Left ventricle myocardium inferior (tissue), 1 donor: ENCODE data around the gene HES2. TPM values are rescaled to one million over a fixed set of nuclear protein-coding genes. Genes with fewer than 3 reads are reported as not detected.
"Not testable (repeated sequence)": the region's sequence is repeated elsewhere in the genome, so short reads cannot be mapped to it uniquely, and the experiment has no call there.

Experiments
- DNase-seq: peaks from one replicate; pipeline ENCODE4 v3.0.0-alpha.2; 2020
- H3K27ac ChIP-seq: fragments of 200-600 bp; replicated peaks from 2 replicates; pipeline ENCODE4 v1.8.0; 2021
- H3K27me3 ChIP-seq: fragments of 200-600 bp; 2 replicates; pipeline ENCODE4 v1.8.0; 2021; ENCODE audit warnings: low read depth
- H3K36me3 ChIP-seq: fragments of 200-600 bp; 2 replicates; pipeline ENCODE4 v1.8.0; 2021
- H3K4me1 ChIP-seq: fragments of 200-600 bp; 2 replicates; pipeline ENCODE4 v1.8.0; 2021
- H3K4me3 ChIP-seq: fragments of 200-600 bp; 2 replicates; pipeline ENCODE4 v1.8.0; 2021; ENCODE audit warnings: mild to moderate bottlenecking, moderate library complexity
- H3K9me3 ChIP-seq: fragments of 200-600 bp; replicated peaks from 2 replicates; pipeline ENCODE4 v1.8.0; 2021
- CTCF ChIP-seq: fragments of 200-600 bp; IDR thresholded peaks from 2 replicates; pipeline ENCODE4 v1.8.0; 2021; ENCODE audit warnings: antibody characterized with exemption, mild to moderate bottlenecking, borderline replicate concordance
- intact Hi-C: fragments of 100-400 bp; cut with micrococcal nuclease; formaldehyde crosslinking; loops from one replicate; pipeline ENCODE4 v1.11.0; 2022
- microRNA-seq: library from miRNA; unstranded; fragments of <30 nt; microRNA quantifications from one replicate; pipeline ENCODE4 v1.2.0, GENCODE V29; 2020
- total RNA-seq: library from RNA; stranded (reverse); fragmentation: NEBNext Ultra II Directional; extraction: Animal tissue kit (Norgen Biotek cat#: 25700); gene quantifications from one replicate; pipeline ENCODE4 v1.2.1, GENCODE V29; 2021
- donor health status: DM: no; HTN: yes; CAD: no; lungs with severe emphysema.

HES2 gene
- total RNA-seq, 1 donor from 2014 or later = not detected

- intact Hi-C loops = no loop called here
- Histone ChIP-seq H3K27me3 (no peaks in the 10 kb centered on the region), H3K4me1 (peaks cover 22% of the 10 kb centered on the region), H3K27ac (no peak overlapping the region), H3K9me3 (no peaks in the 10 kb centered on the region), H3K36me3 (no peaks in the 10 kb centered on the region), H3K4me3 (no peak overlapping the region)
- no peak for TF ChIP-seq CTCF
- DNase-seq = no peak
These were observed 54.7 kb downstream of the HES2 start for GRCh38 chr1:6365047-6365446.

- DNase-seq = peak; percentile 58
- H3K9me3 ChIP-seq, H3K36me3 ChIP-seq, H3K27ac ChIP-seq, intact Hi-C loops, H3K27me3 ChIP-seq, H3K4me3 ChIP-seq: not testable (repeated sequence)
- peak; percentile 83 for TF ChIP-seq CTCF
- peaks cover 40% of the 10 kb centered on the region for H3K4me1 ChIP-seq
These were observed 56.4 kb downstream of the HES2 start for GRCh38 chr1:6363085-6363884.

Small RNA genes within 50 kb of the gene (microRNA-seq; reads per million reads assigned to microRNA genes)
- gene MIR4252 = not detected

Other genes with a start within 250 kb of the HES2 start
- gene CHD5, start 239.6 kb downstream of the HES2 start, total RNA-seq = 0.19 TPM
- 250 TPM for gene RPL22, start 220.3 kb downstream of the HES2 start, total RNA-seq
- 83.3 TPM for gene RNF207, start 213.8 kb downstream of the HES2 start, total RNA-seq
- gene ICMT, start 184.0 kb downstream of the HES2 start, total RNA-seq = 70.3 TPM
- not detected for gene HES3, start 175.7 kb downstream of the HES2 start, total RNA-seq
- 4.8 TPM for gene GPR153, start 158.8 kb downstream of the HES2 start, total RNA-seq
- gene ACOT7, start 26.2 kb downstream of the HES2 start, total RNA-seq = 8.6 TPM
- 0.41 TPM for gene ESPN, start 4.9 kb upstream of the HES2 start, total RNA-seq
- gene TNFRSF25, start 46.3 kb upstream of the HES2 start, total RNA-seq = 12.6 TPM
- gene PLEKHG5, start 71.7 kb upstream of the HES2 start, total RNA-seq = 16.2 TPM
- 13.4 TPM for gene NOL9, start 134.6 kb upstream of the HES2 start, total RNA-seq
- not detected for gene TAS1R1, start 135.4 kb upstream of the HES2 start, total RNA-seq
- gene ZBTB48, start 160.1 kb upstream of the HES2 start, total RNA-seq = 12.9 TPM
- 83.7 TPM for gene KLHL21, start 182.9 kb upstream of the HES2 start, total RNA-seq
- gene PHF13, start 193.8 kb upstream of the HES2 start, total RNA-seq = 6.8 TPM
- 14.9 TPM for gene THAP3, start 204.9 kb upstream of the HES2 start, total RNA-seq